GM12873 (cell line): Measurements from ENCODE around the gene SLC4A11.

Experiments used
- CTCF ChIP-seq: IDR thresholded peaks from 2 replicates; pipeline ENCODE4 v1.5.1; 2012; ENCODE audit warnings: low read depth, mild to moderate bottlenecking, moderate library complexity, low read length, control low read depth; ENCODE audit not compliant: insufficient read depth; ENCODE audit errors: missing control alignments

Gene SLC4A11

GRCh38 chr20:3204124-3204794 is 34.7 kb downstream of the SLC4A11 start, which contains the start of gene DDRGK1:
DDRGK1 (minus strand) TSS chr20:3204682; CDS start chr20:3204627, 55 bp downstream.
- TF ChIP-seq CTCF, result no peak

GRCh38 chr20:3203315-3204123 is 35.5 kb downstream of the SLC4A11 start:
- TF ChIP-seq CTCF, result no peak

GRCh38 chr20:3202965-3203314 is 36.0 kb downstream of the SLC4A11 start:
- no peak for TF ChIP-seq CTCF

- no peak for TF ChIP-seq CTCF
Measured at GRCh38 chr20:3199976-3200755, 38.8 kb downstream of the SLC4A11 start.

- TF ChIP-seq CTCF, result no peak
Measured at GRCh38 chr20:3199206-3199605, 39.8 kb downstream of the SLC4A11 start.

GRCh38 chr20:3195590-3196237 is 43.3 kb downstream of the SLC4A11 start:
- no peak for TF ChIP-seq CTCF
